NCI-H82 (cell line): ENCODE data around the gene PREP.
"Not testable (repeated sequence)": the region's sequence is repeated elsewhere in the genome, so short reads cannot be mapped to it uniquely, and the experiment has no call there.

Source experiments
- DNase-seq: peaks from one replicate; lab custom pipeline; 2025; lab: John Stamatoyannopoulos, UW

PREP gene

DNA sequence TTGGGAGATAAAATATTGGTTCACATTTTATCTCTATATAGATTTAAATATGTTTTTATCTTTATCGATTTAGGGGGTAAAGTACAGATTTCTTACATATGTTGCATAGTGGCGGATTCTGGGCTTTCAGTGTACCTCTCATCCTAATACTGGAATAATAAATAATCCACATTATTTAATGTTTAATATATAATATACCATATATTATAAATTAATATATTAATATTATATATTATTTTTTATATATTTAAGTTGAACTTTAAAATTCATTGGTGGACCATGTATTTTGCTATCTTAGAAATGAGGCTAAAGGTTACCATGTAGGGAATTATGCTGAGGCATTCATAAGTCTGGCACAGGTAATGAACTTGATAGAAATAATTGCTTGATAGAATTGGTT is 133.5 kb downstream of the PREP start:
- DNase-seq: no peak

- DNase-seq: peak; percentile 24
Observed at GRCh38 chr6:105263685-105264610, 138.9 kb downstream of the PREP start.

DNA sequence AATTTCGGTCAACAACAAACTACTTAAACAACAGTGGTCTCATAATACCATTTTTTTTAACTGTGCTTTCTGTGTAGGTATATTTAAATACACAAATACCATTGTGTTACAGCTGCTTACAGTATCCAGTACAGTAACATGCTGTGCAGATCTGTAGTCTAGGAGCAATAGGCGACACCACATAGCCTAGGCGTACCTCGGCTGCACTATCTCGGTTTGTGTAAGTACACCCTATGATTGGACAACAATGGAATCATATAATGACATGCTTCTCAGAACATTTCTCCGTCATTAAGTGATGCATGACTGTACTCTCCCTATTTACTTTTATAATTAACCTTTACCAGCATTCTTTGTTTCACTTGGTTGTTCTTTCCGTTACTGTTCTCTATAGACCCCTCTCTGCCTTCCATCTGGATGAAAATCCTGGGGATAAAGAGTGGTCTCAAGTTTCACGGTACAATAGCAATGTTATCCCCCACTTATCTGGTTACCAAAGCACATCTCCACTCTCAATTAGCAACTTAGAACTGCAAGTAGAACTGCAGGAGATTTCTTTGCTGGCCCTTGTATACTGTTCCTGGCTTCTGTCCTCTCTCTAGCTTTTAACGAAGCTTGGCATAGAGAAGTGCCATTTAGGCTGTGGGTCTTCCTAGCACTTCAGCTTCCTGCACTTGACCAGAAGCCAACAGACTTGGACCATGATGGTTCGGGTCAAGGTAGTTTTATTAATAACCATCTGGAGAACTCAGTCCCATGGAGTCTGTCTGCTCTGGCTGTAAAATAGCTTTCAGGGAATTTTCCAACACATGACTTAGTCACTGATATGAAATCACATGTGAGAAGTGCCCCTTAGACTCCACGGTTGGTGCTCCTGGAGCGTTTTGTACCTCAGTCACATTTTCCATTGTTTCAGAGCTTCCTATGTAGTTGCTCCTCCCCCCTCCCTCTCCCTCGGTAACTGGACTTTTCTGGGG is 142.7 kb downstream of the PREP start:
- peak; percentile 65 for DNase-seq

- no peak for DNase-seq
Observed at GRCh38 chr6:105258816-105259215, 144.1 kb downstream of the PREP start.

DNA sequence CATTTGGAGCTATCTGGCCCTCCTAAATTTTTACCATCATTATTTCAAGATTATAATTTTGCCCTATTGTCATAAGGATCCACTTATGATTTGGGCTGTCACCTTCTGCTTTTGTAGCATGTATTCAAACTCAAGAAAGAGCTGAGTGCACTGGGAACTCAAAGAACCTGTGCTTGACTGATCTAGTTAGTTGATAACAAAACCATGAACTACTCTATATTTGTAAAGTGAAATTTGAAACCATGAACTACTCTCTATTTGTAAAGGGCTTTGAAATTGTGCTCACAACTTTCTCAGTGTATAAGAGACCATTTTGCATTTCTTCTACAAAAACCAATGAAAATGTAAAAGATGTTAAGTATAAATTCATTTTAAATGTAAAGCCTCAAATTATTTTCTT is 145.5 kb downstream of the PREP start:
- no peak for DNase-seq

- DNase-seq: no peak
Observed at GRCh38 chr6:105256619-105257018, 146.3 kb downstream of the PREP start.

DNA sequence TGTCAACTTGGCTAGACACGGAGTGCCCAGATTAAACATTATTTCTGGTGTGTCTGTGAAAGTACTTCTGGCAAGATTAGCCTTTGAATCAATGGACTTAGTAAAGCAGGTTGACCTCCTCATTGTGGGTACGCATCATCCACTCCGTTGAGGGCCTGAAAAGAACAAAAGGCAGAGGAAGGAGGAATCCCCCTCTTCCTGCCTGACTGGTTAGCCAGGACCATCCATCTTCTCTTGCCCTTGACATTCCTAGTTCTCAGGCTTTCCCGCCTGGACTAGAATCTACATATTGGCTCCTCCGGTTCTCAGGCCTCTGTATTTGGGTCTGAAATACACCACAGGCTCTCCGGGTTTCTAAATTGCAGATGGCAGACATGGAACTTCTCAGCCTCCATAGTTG is 149.1 kb downstream of the PREP start:
- DNase-seq: no peak

- DNase-seq: no peak
Observed at GRCh38 chr6:105251689-105252088, 151.2 kb downstream of the PREP start.

- no peak for DNase-seq
Observed at GRCh38 chr6:105250533-105250932, 152.3 kb downstream of the PREP start.

GRCh38 chr6:105243487-105243886 is 159.4 kb downstream of the PREP start:
- DNase-seq: no peak

DNA sequence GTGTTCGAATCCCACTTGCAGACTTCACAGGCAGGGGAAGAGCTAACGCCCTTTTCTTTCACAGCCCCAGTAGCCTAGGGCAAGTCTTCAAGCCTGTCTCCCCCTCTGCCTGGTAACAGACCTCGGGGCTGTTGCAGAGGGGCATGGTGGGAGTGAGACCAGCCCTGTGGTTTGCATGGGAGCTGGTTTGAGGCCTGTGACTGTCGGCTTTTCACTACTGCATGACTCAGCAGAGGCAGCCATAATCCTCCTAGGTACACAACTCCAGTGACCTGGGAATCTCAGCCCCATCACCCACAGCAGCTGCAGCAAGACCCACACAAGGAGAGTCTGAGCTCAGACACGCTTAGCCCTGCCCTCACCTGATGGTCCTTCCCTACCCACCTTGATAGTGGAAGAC is 167.7 kb downstream of the PREP start:
- no peak for DNase-seq

DNA sequence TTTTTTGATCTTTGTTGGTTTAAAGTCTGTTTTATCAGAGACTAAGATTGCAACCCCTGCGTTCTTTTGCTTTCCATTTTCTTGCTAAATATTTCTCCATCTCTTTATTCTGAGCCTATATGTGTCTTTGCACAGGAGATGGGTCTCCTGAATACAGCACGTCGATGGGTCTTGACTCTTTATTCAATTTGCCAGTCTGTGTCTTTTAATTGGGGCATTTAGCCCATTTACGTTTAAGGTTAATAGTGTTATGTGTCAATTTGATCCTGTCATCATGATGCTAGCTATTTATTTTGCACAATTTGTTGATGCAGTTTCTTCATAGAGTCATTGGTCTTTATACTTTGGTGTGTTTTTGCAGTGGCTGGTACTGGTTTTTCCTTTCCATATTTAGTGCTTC is 171.1 kb downstream of the PREP start:
- DNase-seq: not testable (repeated sequence)
